Stimulated activated memory B cell treated with anti-CD40 and anti-IgM and Interleukin-4, amounts not matched to agents 10 μg/mL and 1 μg/mL and 100 μg/mL, for 72 hours (primary cell): ENCODE data around the gene MRNIP.
"Not testable (repeated sequence)": the region's sequence is repeated elsewhere in the genome, so short reads cannot be mapped to it uniquely, and the experiment has no call there.

ENCODE experiments used
- ATAC-seq: fragments of 150-1000 bp; cut with Tn5 transposase; 2 replicates; pipeline ENCODE4 v1.10.0; 2021
- H3K27ac Mint-ChIP-seq: one replicate; pipeline ENCODE4 v1.8.0; 2022; ENCODE audit warnings: mild to moderate bottlenecking, mixed read lengths
- H3K27me3 Mint-ChIP-seq: one replicate; pipeline ENCODE4 v1.8.0; 2022; ENCODE audit warnings: mixed read lengths
- H3K36me3 Mint-ChIP-seq: one replicate; pipeline ENCODE4 v1.8.0; 2022; ENCODE audit warnings: mixed read lengths
- H3K4me1 Mint-ChIP-seq: one replicate; pipeline ENCODE4 v1.8.0; 2022; ENCODE audit warnings: mixed read lengths
- H3K4me3 Mint-ChIP-seq: one replicate; pipeline ENCODE4 v1.8.0; 2022; ENCODE audit warnings: mild to moderate bottlenecking, moderate library complexity, mixed read lengths
- H3K9me3 Mint-ChIP-seq: one replicate; pipeline ENCODE4 v1.8.0; 2022; ENCODE audit warnings: mixed read lengths

Gene MRNIP

DNA sequence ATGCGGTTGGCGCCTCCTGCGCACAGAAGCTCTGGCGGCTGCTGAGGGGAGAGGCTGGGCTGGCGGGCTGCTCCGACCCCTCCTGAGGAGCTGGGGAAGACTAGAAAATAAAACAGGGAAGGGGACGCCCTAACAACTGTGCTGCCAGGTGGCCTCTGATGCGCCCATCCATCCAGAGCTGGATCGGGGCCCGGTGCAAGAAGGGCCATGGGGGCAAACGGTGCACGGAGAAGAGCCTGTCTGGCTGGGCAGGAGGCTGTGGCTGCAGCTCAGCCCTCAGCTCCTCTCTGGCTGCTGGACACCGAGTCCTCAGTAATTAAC is 21.0 kb upstream of the MRNIP start:
- no peak overlapping the region for H3K4me3 Mint-ChIP-seq
- H3K4me1 Mint-ChIP-seq: no peaks in the 10 kb centered on the region
- no peak for ATAC-seq
- H3K36me3 Mint-ChIP-seq: peaks cover 81% of the 10 kb centered on the region
- H3K9me3 Mint-ChIP-seq: peaks cover 9% of the 10 kb centered on the region
- no peaks in the 10 kb centered on the region for H3K27me3 Mint-ChIP-seq
- H3K27ac Mint-ChIP-seq: no peak overlapping the region

- Mint-ChIP-seq H3K4me1 (no peaks in the 10 kb centered on the region), H3K4me3 (no peak overlapping the region), H3K27me3 (no peaks in the 10 kb centered on the region), H3K27ac (no peak overlapping the region), H3K9me3 (peaks cover 9% of the 10 kb centered on the region), H3K36me3 (peaks cover 80% of the 10 kb centered on the region)
- ATAC-seq: peak; percentile 40
Observed at GRCh38 chr5:179879003-179879689, 20.5 kb upstream of the MRNIP start.

- Mint-ChIP-seq H3K36me3 (peaks cover 77% of the 10 kb centered on the region), H3K4me3 (no peak overlapping the region), H3K9me3 (peaks cover 5% of the 10 kb centered on the region), H3K27me3 (no peaks in the 10 kb centered on the region), H3K4me1 (no peaks in the 10 kb centered on the region), H3K27ac (no peak overlapping the region)
- ATAC-seq: no peak
Observed at GRCh38 chr5:179878222-179879002, 19.8 kb upstream of the MRNIP start.

DNA sequence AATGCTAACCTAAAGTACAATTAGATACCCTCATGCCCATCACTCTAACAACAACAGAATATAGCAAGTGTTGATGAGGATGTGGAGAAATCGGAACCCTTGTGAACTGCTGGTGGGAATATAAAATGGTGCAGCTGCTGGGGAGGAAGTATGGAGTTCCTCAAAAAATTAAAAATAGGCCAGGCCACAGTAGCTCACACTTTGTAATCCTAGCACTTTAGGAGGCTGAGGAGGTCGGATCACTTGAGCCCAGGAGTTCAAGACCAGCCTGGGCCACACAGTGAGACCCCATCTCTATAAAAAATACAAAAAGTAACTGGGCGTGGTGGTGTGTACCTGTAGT is 18.0 kb upstream of the MRNIP start:
- no peak for ATAC-seq
- no peak overlapping the region for H3K4me3 Mint-ChIP-seq
- no peaks in the 10 kb centered on the region for H3K27me3 Mint-ChIP-seq
- H3K9me3 Mint-ChIP-seq: no peaks in the 10 kb centered on the region
- peaks cover 63% of the 10 kb centered on the region for H3K36me3 Mint-ChIP-seq
- no peak overlapping the region for H3K27ac Mint-ChIP-seq
- no peaks in the 10 kb centered on the region for H3K4me1 Mint-ChIP-seq

DNA sequence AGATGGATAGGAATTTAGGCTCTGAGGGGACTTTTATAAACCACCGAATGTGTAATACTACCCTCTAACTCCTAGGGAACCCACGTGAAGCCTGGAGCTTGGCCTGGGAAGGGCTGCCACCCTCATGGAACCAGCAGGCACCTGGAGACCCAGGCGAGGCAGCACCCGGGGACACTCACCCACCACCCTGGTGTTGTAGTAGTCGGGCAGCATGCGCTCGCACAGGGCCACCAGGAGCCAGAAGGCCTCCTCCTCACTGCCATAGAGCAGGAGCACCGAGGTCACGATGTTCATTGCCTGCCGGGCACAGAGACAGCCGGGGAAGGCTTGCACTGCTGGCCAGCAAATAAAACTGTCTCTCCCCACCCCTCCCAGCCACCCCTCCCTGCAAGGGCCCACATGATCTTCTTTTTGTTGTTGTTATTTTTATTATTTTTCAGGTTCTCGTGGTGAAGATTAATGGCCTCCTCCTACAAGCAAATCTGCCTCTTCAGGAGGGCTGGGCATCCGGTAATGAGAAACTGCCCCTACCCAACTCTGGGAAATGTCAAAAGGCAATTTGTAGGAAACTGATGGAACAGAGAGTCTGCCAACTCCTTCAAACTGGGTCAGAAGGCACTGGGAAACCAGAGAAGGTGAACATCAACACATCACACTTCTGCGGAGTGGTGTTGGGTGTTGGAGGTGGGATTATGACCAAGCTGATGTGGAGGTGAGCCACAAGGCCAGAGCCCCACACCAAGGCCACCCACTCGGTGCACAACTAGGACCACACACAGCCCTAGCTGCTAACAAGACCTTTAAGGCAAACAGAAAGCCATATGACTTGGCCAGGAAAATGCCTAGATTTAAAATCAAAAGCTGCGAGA is 17.4 kb upstream of the MRNIP start:
- no peak for ATAC-seq
- peaks cover 62% of the 10 kb centered on the region for H3K36me3 Mint-ChIP-seq
- H3K27me3 Mint-ChIP-seq: no peaks in the 10 kb centered on the region
- H3K4me1 Mint-ChIP-seq: no peaks in the 10 kb centered on the region
- H3K4me3 Mint-ChIP-seq: no peak overlapping the region
- no peaks in the 10 kb centered on the region for H3K9me3 Mint-ChIP-seq
- no peak overlapping the region for H3K27ac Mint-ChIP-seq

DNA sequence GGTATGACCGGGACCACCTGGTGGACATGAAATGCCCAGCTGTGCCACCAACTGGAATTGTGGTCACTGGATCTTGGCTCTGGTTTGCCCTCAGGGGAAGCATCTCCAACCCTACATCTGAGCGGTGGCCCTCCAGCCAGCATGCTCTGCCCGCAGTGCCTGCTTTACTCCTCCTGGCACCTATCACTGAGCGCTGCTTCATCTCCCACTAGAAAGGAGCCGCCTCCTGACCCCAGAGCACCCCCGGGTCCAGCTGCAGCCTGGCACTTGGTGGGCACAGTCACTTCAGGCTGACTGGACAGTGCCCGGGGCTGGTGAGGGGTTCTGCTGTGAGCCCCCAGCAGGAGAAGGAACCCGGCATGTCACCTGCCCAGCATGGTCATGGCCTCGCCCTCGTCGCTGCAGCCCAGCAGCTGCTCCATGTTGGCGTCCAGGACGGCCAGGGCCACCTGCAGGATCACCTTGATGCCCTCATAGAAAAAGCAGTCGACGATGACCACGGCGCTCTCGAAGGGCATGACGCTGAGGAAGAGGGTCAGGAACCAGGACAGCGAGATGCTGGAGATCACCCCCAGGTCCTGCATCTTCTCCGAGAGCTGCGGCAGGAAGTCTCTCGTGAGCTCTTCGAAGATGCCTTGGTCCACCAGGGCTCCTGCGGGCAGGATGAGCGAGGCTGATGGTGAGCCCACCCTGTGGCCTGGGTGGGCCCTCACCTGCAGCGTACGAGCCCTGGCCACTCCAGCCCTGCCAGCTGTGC is 16.1 kb upstream of the MRNIP start:
- H3K36me3 Mint-ChIP-seq: peaks cover 66% of the 10 kb centered on the region
- no peaks in the 10 kb centered on the region for H3K9me3 Mint-ChIP-seq
- no peak overlapping the region for H3K4me3 Mint-ChIP-seq
- H3K4me1 Mint-ChIP-seq: no peaks in the 10 kb centered on the region
- no peak for ATAC-seq
- no peak overlapping the region for H3K27ac Mint-ChIP-seq
- no peaks in the 10 kb centered on the region for H3K27me3 Mint-ChIP-seq

- no peak for ATAC-seq
- Mint-ChIP-seq H3K36me3 (peaks cover 65% of the 10 kb centered on the region), H3K4me3 (no peak overlapping the region), H3K27ac (peak overlapping the region; percentile 28), H3K9me3 (no peaks in the 10 kb centered on the region), H3K4me1 (no peaks in the 10 kb centered on the region), H3K27me3 (no peaks in the 10 kb centered on the region)
Observed at GRCh38 chr5:179874136-179874535, 15.5 kb upstream of the MRNIP start.

DNA sequence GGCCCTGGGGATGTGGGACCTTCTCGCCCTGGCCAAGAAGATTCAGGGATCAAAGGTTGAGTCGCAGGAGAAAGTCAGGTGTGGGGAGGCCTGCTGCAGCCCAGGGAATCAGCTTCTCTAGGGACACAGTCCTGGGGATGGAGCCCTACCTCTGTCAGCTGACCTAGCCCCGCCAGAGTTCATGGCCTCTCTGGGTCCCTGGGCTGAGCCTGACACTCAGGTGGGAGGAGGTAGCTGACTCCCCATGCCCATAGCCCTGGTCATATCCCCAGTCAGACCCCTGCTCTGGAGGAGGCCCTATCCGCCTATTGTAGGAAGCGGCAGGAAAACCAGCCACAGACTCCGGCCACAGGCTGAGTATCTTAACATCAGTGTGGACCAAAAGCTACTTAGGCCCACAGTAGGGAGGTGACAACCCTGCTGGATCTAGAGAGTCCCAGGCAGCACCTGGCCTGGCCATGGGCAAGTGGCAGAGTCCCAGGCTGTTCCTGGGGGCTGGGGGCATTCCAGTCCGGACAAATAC is 15.0 kb upstream of the MRNIP start:
- no peaks in the 10 kb centered on the region for H3K4me1 Mint-ChIP-seq
- peaks cover 67% of the 10 kb centered on the region for H3K36me3 Mint-ChIP-seq
- no peak overlapping the region for H3K4me3 Mint-ChIP-seq
- ATAC-seq: no peak
- no peaks in the 10 kb centered on the region for H3K9me3 Mint-ChIP-seq
- H3K27me3 Mint-ChIP-seq: no peaks in the 10 kb centered on the region
- peak overlapping the region; percentile 28 for H3K27ac Mint-ChIP-seq

DNA sequence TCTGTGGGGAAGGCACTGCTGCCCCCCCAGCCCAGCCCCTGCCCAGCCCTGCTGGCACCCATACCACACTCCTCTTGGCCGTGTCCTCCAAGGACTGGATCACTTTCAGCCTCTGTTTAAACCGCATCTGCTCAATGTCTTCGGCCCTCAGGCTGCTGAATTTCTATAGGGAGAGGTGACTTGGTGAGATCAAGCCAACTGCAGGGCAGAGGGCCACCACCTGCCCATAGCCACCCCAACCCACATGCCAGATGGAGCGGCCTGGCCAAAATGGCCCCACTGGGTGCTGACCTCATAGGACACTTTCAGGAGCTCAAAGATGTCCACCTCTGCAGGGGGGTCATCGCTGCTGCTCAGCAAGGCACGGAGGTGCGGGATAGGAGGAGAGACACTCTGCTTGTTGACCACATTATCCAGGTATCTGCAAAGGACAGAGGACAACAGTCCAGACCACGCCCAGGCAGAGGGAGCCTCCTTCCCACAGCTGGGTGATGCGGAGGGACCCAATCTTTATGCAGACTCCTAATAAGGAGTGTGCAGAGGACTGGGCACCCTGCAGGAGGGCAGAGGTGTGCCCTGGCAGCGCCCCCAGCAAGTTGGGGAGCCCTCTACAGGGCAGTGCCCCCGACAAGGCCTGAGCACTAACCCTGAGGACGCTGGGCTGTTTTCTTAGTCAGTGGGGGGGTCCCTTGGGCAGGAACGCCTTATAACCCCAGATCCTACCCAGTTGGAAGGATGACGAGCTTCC is 14.4 kb upstream of the MRNIP start:
- ATAC-seq: no peak
- no peaks in the 10 kb centered on the region for H3K4me1 Mint-ChIP-seq
- H3K9me3 Mint-ChIP-seq: no peaks in the 10 kb centered on the region
- peaks cover 69% of the 10 kb centered on the region for H3K36me3 Mint-ChIP-seq
- H3K27ac Mint-ChIP-seq: no peak overlapping the region
- H3K27me3 Mint-ChIP-seq: no peaks in the 10 kb centered on the region
- H3K4me3 Mint-ChIP-seq: no peak overlapping the region

DNA sequence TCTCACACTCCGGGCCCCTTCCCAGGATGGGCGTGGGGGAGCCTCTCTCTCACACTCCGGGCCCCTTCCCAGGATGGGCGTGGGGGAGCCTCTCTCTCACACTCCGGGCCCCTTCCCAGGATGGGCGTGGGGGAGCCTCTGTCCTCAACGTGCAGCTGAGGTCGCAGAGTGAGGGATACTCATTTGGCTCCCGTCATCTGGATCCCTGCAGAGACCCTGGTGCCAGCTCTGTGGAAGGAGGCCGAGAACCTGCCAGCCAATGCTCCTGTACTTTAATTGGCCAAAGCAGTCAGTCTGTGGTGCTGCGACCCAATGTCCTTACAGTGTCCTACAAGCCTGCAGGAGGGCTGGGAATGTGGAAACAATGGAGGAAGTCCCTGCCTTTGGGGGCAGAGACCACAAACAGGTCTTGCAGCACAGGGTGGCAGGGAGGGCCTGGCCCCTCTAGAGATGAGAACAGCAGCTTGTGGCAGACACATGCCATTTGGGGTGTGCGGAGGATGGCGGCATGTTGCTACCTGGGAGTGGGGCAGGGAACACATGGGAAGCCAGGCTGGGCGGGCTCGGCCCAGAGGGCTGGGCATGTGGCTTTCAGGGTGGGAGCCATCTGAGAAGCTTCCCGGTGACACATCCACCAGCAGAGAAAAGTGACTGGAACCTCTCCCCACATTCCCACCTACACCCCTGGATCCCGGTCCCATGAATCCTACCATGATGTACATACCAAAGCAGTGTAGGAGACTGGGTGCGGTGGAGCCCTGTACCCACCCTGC is 13.6 kb upstream of the MRNIP start:
- no peak overlapping the region for H3K4me3 Mint-ChIP-seq
- peaks cover 69% of the 10 kb centered on the region for H3K36me3 Mint-ChIP-seq
- H3K9me3 Mint-ChIP-seq: no peaks in the 10 kb centered on the region
- no peaks in the 10 kb centered on the region for H3K27me3 Mint-ChIP-seq
- peaks cover 2% of the 10 kb centered on the region for H3K4me1 Mint-ChIP-seq
- no peak for ATAC-seq
- H3K27ac Mint-ChIP-seq: no peak overlapping the region

GRCh38 chr5:179871533-179871932 is 12.9 kb upstream of the MRNIP start:
- H3K36me3 Mint-ChIP-seq: peaks cover 72% of the 10 kb centered on the region
- not testable (repeated sequence) for H3K4me1 Mint-ChIP-seq, H3K9me3 Mint-ChIP-seq, H3K4me3 Mint-ChIP-seq, H3K27me3 Mint-ChIP-seq, ATAC-seq, H3K27ac Mint-ChIP-seq

- no peak overlapping the region for H3K27ac Mint-ChIP-seq
- no peaks in the 10 kb centered on the region for H3K27me3 Mint-ChIP-seq
- no peaks in the 10 kb centered on the region for H3K9me3 Mint-ChIP-seq
- H3K36me3 Mint-ChIP-seq: peaks cover 66% of the 10 kb centered on the region
- H3K4me1 Mint-ChIP-seq: peaks cover 10% of the 10 kb centered on the region
- no peak for ATAC-seq
- no peak overlapping the region for H3K4me3 Mint-ChIP-seq
Observed at GRCh38 chr5:179870952-179871351, 12.3 kb upstream of the MRNIP start.

- no peaks in the 10 kb centered on the region for H3K9me3 Mint-ChIP-seq
- H3K27ac Mint-ChIP-seq: no peak overlapping the region
- ATAC-seq: no peak
Observed at GRCh38 chr5:179870403-179870903, 11.8 kb upstream of the MRNIP start.

More at GRCh38 chr5:179870403-179870903, 11.8 kb upstream of the MRNIP start:
- peaks cover 12% of the 10 kb centered on the region for H3K4me1 Mint-ChIP-seq
- H3K27me3 Mint-ChIP-seq: no peaks in the 10 kb centered on the region
- H3K4me3 Mint-ChIP-seq: no peak overlapping the region
- H3K36me3 Mint-ChIP-seq: peaks cover 65% of the 10 kb centered on the region
